ENCODE data around the gene VPS9D1.

DNA sequence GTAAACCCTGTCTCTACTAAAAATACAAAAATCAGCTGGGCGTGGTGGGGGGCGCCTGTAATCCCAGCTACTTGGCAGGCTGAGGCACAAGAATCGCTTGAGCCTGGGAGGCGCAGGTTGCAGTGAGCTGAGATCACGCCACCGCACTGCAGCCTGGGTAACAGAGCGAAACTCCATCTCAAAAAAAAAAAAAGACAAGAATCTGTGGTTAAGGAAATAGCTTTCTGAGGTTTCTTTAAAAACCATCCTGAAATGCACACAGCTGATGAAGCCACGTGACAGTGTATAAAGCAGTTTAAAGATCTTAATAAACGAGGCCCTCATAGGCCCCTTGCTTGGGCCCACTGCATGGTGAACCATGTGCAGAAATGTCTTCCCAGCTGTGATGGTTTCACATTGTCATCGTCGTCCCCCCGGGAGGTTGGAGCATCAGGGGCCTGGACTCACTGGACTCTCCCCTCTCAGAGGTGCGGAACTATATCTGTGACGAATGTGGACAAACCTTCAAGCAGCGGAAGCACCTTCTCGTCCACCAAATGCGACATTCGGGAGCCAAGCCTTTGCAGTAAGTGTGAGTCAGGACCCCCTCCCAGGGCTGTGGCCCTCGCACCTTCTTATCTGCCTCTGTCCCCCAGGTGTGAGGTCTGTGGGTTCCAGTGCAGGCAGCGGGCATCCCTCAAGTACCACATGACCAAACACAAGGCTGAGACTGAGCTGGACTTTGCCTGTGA is 16.8 kb upstream of the VPS9D1 start:
- TF ChIP-seq POLR2A (IDR thresholded peaks at IDR 0.05) (no peak), EP300 (IDR thresholded peaks at IDR 0.05) (no peak)

Data from tibial nerve (tissue), 3 donors.